Measurements from ENCODE around the gene SDR42E1. TPM values are rescaled to one million over a fixed set of nuclear protein-coding genes. Genes with fewer than 3 reads are reported as not detected.
A peak's percentile ranks its signal among the peaks of the same experiment; 100 is the strongest.

SDR42E1 gene
- total RNA-seq, 2 donors from 2014 or later = 2.6 to 3.4 TPM

DNA sequence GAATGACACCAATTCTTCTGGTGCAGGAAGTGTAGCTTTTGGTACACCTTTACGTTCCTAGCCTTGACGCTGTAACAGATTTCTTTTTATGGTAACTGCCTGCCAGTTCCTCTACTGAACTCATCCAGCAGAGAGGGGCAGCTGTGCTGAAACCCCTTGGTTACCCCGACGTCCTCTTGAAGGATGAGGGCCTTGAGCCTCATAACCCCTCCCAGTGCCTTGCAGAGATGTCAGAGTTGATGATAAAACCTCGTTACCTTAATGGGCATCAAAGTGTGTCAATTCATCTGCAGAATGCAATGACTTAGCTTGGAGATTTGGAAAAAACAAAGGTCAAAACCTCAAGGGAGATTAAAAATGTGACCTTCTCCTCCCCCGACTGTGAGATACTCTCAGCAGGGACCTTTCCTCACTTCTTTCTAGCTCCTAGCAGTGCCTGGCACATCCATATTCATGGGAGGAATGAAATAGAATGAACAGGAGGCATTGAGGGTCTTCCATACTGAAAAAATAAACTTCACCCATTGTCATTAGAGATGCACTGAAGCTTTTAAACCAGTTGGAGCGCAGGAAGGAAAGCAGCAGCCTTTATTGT lies 69.2 kb downstream of the SDR42E1 start:
- no peak for TF ChIP-seq POLR2A (IDR thresholded peaks at IDR 0.05)
- TF ChIP-seq, protein P1, sequence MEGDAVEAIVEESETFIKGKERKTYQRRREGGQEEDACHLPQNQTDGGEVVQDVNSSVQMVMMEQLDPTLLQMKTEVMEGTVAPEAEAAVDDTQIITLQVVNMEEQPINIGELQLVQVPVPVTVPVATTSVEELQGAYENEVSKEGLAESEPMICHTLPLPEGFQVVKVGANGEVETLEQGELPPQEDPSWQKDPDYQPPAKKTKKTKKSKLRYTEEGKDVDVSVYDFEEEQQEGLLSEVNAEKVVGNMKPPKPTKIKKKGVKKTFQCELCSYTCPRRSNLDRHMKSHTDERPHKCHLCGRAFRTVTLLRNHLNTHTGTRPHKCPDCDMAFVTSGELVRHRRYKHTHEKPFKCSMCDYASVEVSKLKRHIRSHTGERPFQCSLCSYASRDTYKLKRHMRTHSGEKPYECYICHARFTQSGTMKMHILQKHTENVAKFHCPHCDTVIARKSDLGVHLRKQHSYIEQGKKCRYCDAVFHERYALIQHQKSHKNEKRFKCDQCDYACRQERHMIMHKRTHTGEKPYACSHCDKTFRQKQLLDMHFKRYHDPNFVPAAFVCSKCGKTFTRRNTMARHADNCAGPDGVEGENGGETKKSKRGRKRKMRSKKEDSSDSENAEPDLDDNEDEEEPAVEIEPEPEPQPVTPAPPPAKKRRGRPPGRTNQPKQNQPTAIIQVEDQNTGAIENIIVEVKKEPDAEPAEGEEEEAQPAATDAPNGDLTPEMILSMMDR (IDR thresholded peaks at IDR 0.05) = no peak
- H3K27ac ChIP-seq = no peak overlapping the region
- no peak overlapping the region for H3K4me3 ChIP-seq
- intact Hi-C loops (cut with DNase I) = loop anchor here (5.0 kb wide), 1 partner anchor 285 kb away; no protein-coding TSS in a partner anchor
- 57% methylated on average over 7 of the region's 7 CpGs for WGBS, 2 donors
- no peak for DNase-seq
- H3K27me3 ChIP-seq = peaks cover 0 to 4% of the 10 kb centered on the region in 2 donors
- peaks cover 4% of the 10 kb centered on the region for H3K4me1 ChIP-seq
- H3K9me3 ChIP-seq = no peaks in the 10 kb centered on the region
- peaks cover 0 to under 1% of the 10 kb centered on the region in 2 donors for H3K36me3 ChIP-seq (replicated peaks in 1 of 2; ENCODE audit: insufficient read depth in 1 of 2, low read depth in 2 of 2)
- ATAC-seq = no peak

DNA sequence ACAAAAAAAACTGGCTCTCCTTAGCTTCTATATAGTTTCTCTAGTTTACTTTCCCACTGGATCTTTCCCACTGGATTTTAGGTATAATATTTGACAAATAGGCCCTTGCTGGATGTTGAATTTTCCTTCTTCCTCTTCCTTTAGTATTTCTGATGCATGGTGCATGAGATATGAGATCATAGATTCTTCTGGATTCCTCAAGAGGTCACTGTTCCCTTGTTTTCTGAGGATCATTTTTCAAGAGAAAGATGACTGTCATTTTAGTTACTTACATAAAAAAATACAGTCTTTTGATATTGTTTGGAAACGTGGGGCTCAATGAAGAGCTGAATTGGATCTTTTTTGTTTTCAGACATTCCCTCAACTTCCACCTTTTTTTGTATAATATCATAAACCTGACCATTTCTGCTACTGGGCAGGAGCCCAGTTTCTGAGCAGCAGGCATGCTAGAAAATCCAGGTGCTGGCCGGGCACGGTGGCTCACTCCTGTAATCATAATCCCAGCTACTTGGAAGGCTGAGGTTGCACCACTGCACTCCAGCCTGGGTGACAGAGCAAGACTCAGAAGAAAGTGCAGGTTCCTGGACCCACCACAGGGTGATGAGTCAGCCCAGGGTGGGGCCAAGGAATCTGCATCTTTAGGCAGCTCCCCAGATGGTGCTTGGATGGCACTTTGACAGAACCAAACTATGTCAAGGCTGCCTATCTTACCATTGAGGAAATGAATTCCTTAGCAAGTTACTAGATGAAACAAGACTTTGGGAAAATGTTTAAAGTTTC lies 70.3 kb downstream of the SDR42E1 start:
- WGBS, 2 donors = 8 to 20% methylated on average over 3 of the region's 3 CpGs
- H3K9me3 ChIP-seq = no peaks in the 10 kb centered on the region
- peaks cover 4% of the 10 kb centered on the region for H3K4me1 ChIP-seq
- TF ChIP-seq, protein P1 (IDR thresholded peaks at IDR 0.05) = peak; percentile 40 to 76 (median 70)
- no peak for TF ChIP-seq POLR2A (IDR thresholded peaks at IDR 0.05)
- peak; percentile 65 for ATAC-seq
- DNase-seq = no peak
- H3K27me3 ChIP-seq = peaks cover 0 to 4% of the 10 kb centered on the region in 2 donors
- H3K4me3 ChIP-seq = no peak overlapping the region
- no peak overlapping the region for H3K27ac ChIP-seq
- intact Hi-C loops (cut with DNase I) = loop anchor here (5.0 kb wide), 1 partner anchor 286 kb away; no protein-coding TSS in a partner anchor
- H3K36me3 ChIP-seq (replicated peaks in 1 of 2; ENCODE audit: insufficient read depth in 1 of 2, low read depth in 2 of 2) = peaks cover 0 to 2% of the 10 kb centered on the region in 2 donors

DNA sequence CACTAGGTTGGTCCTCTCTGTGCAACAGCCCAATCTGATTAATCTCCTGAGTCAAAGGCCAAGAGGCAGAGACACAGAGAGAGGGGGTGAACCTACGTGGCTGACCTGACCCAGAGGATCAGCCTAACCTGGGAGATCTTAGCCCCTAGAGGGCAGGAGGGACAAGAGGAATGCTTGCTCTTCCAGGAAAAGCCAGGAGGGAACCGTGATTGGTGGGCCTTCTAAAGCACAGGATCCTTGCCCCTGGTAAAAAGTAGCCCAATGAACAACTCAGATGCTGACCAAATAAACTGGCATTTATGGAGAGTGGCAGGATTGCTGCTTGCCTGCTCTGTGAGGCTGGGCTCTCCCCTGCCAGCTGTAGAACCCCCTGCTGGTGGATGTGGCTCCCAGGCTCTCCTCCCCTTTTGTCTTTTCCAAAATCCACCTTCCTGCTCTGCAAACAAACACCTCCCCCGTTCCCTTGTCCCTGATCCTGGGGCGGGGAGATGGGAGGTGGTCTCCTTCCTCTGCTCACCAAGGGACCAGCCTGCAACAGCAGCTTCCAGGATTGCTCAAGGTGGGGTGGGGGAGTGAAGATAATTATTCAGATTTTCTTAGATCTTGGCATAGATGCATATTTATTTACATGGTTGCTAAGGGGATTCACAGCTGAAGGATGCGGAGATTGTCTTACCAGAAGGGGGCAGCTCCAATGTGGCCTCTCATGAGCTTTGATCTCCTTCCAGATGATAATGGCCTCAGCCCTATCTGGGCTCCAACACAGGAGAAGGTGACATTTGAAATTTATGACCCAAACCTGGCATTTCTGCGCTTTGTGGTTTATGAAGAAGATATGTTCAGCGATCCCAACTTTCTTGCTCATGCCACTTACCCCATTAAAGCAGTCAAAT lies 71.9 kb downstream of the SDR42E1 start:
- H3K27ac ChIP-seq = no peak overlapping the region
- ATAC-seq = no peak

More for the DNA sequence above, 71.9 kb downstream of the SDR42E1 start:
- Histone ChIP-seq H3K4me1 (peaks cover 4% of the 10 kb centered on the region), H3K4me3 (no peak overlapping the region), H3K9me3 (no peaks in the 10 kb centered on the region), H3K27me3 (peaks cover 0 to 4% of the 10 kb centered on the region in 2 donors), H3K36me3 (replicated peaks in 1 of 2; ENCODE audit: insufficient read depth in 1 of 2, low read depth in 2 of 2) (peaks cover 0 to 2% of the 10 kb centered on the region in 2 donors)
- 42 to 53% methylated on average over 7 of the region's 7 CpGs for WGBS, 2 donors
- DNase-seq = no peak
- TF ChIP-seq POLR2A (IDR thresholded peaks at IDR 0.05) = no peak
- TF ChIP-seq, protein P1 (IDR thresholded peaks at IDR 0.05) = no peak
- intact Hi-C loops (cut with DNase I) = loop anchor here (5.0 kb wide), 1 partner anchor 288 kb away; no protein-coding TSS in a partner anchor

Other genes with a start within 250 kb of the SDR42E1 start
- 1 to 10 TPM; 6.7 to 9.6 TPM for gene PLCG2, start 232.2 kb downstream of the SDR42E1 start, total RNA-seq
- gene HSD17B2, start 23.8 kb upstream of the SDR42E1 start, total RNA-seq = 10 to 100 TPM; 12.2 to 24.1 TPM
- gene MPHOSPH6, start 158.8 kb upstream of the SDR42E1 start, total RNA-seq = 10 to 100 TPM; 13.5 to 21.0 TPM